Neural progenitor cell (in vitro differentiated cells): Measurements from ENCODE around the gene AIFM2. TPM values are rescaled to one million over a fixed set of nuclear protein-coding genes. Genes with fewer than 3 reads are reported as not detected.
"Not testable (repeated sequence)": the region's sequence is repeated elsewhere in the genome, so short reads cannot be mapped to it uniquely, and the experiment has no call there.

Source experiments
- DNase-seq: peaks from one replicate; pipeline ENCODE4 v3.0.0-alpha.2; 2016; ENCODE audit warnings: low spot score
- H2AFZ ChIP-seq: fragments of 200-600 bp; sonication (generic); replicated peaks from 2 replicates; pipeline ENCODE4 v1.6.1; 2016; ENCODE audit warnings: antibody characterized with exemption
- H3F3A ChIP-seq: fragments of 200-600 bp; sonication (generic); 2 replicates; pipeline ENCODE4 v1.6.1; 2016; ENCODE audit warnings: antibody characterized with exemption, low read depth
- H3K27ac ChIP-seq: fragments of 200-600 bp; sonication (generic); 2 replicates; pipeline ENCODE4 v1.5.1; 2016; ENCODE audit warnings: mild to moderate bottlenecking
- H3K27me3 ChIP-seq: fragments of 200-600 bp; sonication (generic); 2 replicates; pipeline ENCODE4 v1.6.1; 2016; ENCODE audit warnings: mild to moderate bottlenecking, moderate library complexity
- H3K36me3 ChIP-seq: fragments of 200-600 bp; sonication (generic); 2 replicates; pipeline ENCODE4 v1.5.1; 2016
- H3K4me1 ChIP-seq: fragments of 200-600 bp; sonication (generic); 2 replicates; pipeline ENCODE4 v1.6.1; 2016; ENCODE audit warnings: mixed run types
- H3K4me2 ChIP-seq: fragments of 200-600 bp; sonication (generic); 2 replicates; pipeline ENCODE4 v1.6.1; 2016
- H3K4me3 ChIP-seq: fragments of 200-600 bp; sonication (generic); 2 replicates; pipeline ENCODE4 v1.5.1; 2016
- H3K79me2 ChIP-seq: fragments of 200-600 bp; sonication (generic); 2 replicates; pipeline ENCODE4 v1.6.1; 2016; ENCODE audit warnings: low read depth
- H3K9ac ChIP-seq: fragments of 200-600 bp; sonication (generic); 2 replicates; pipeline ENCODE4 v1.6.1; 2016
- H3K9me3 ChIP-seq: fragments of 200-600 bp; sonication (generic); 2 replicates; pipeline ENCODE4 v1.5.1; 2016; ENCODE audit warnings: low read depth
- H4K20me1 ChIP-seq: fragments of 200-600 bp; sonication (generic); 2 replicates; pipeline ENCODE4 v1.6.1; 2016; ENCODE audit warnings: low read depth
- H3K27ac Mint-ChIP-seq: 3 replicates; pipeline ENCODE4 v1.8.0; 2021; ENCODE audit warnings: mixed read lengths
- H3K27me3 Mint-ChIP-seq: 2 replicates; pipeline ENCODE4 v1.8.0; 2022; ENCODE audit warnings: low read depth, mild to moderate bottlenecking, inconsistent platforms, moderate library complexity, mixed read lengths; ENCODE audit not compliant: insufficient read depth
- H3K36me3 Mint-ChIP-seq: 3 replicates; pipeline ENCODE4 v1.8.0; 2021; ENCODE audit warnings: mixed read lengths
- H3K4me1 Mint-ChIP-seq: 3 replicates; pipeline ENCODE4 v1.8.0; 2021; ENCODE audit warnings: mixed read lengths
- H3K4me3 Mint-ChIP-seq: 3 replicates; pipeline ENCODE4 v1.8.0; 2021; ENCODE audit warnings: mild to moderate bottlenecking, moderate library complexity, mixed read lengths
- H3K9me3 Mint-ChIP-seq: 3 replicates; pipeline ENCODE4 v1.8.0; 2020; ENCODE audit warnings: mixed read lengths
- CTCF ChIP-seq: fragments of 200-600 bp; sonication (generic); IDR thresholded peaks from 2 replicates; pipeline ENCODE4 v1.5.1; 2017; ENCODE audit warnings: antibody characterized with exemption, mild to moderate bottlenecking
- EZH2 ChIP-seq: fragments of 200-600 bp; sonication (generic); IDR thresholded peaks from 2 replicates; pipeline ENCODE4 v1.6.1; 2017; ENCODE audit warnings: antibody characterized with exemption, mild to moderate bottlenecking, moderate library complexity
- EZH2phosphoT487 ChIP-seq: fragments of 200-600 bp; sonication (generic); IDR thresholded peaks from 2 replicates; pipeline ENCODE4 v1.6.1; 2017; ENCODE audit warnings: antibody characterized with exemption
- total RNA-seq: library from RNA; depleted of rRNA; stranded (reverse); fragments of >200 nt; gene quantifications from 2 replicates; pipeline ENCODE4 v1.2.3, GENCODE V29; 2015; ENCODE audit warnings: low replicate concordance

The AIFM2 gene
- total RNA-seq, 1 donor from 2014 or later, result 1.1 TPM

DNA sequence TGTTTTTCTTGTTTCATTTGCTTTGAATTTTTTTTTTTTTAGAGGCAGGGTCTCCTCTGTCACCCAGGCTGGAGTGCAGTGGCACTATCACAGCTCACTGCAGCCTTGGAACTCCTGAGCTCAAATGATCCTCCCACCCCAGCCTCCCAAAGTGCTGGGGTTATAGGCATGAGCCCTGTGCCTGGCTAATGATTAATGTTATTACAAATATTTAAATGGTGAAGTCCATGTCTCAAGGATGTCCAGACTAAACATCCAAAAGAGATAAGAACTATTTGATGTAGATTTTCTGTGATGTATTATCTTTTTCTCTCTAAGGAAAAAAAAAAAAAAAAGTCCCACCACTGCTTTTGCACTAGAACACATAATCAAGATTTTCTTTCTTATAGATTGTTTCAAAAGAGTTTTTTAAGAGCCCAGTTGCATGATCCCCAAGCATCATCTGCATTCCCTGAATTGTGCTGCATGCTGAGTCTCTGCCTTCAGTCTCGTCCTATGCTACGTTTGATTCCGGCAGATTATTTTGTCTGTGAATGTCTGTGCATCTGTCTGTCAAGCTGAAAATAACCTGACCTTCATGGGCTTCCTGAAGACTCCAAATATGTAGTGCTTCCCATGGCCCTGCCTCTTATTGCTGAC is 46.5 kb downstream of the AIFM2 start:
- DNase-seq, result no peak
- no peak for TF ChIP-seq EZH2phosphoT487
- no peak for TF ChIP-seq EZH2
- TF ChIP-seq CTCF, result no peak
- Histone ChIP-seq H3K4me3 (no peak overlapping the region), H3K9me3 (no peaks in the 10 kb centered on the region), H3K27ac (no peak overlapping the region), H3K79me2 (no peaks in the 10 kb centered on the region), H3F3A (no peaks in the 10 kb centered on the region), H3K4me2 (no peak overlapping the region), H3K9ac (no peak overlapping the region), H3K27me3 (no peaks in the 10 kb centered on the region), H2AFZ (no peak overlapping the region), H4K20me1 (peaks cover 4% of the 10 kb centered on the region), H3K4me1 (no peaks in the 10 kb centered on the region), H3K36me3 (no peaks in the 10 kb centered on the region)
- Mint-ChIP-seq H3K9me3 (no peaks in the 10 kb centered on the region), H3K27me3 (no peaks in the 10 kb centered on the region), H3K4me1 (no peaks in the 10 kb centered on the region), H3K36me3 (peaks cover 34% of the 10 kb centered on the region), H3K27ac (no peak overlapping the region), H3K4me3 (no peak overlapping the region)

GRCh38 chr10:70084189-70084588 is 48.4 kb downstream of the AIFM2 start:
- no peaks in the 10 kb centered on the region for H3K4me1 ChIP-seq

DNA sequence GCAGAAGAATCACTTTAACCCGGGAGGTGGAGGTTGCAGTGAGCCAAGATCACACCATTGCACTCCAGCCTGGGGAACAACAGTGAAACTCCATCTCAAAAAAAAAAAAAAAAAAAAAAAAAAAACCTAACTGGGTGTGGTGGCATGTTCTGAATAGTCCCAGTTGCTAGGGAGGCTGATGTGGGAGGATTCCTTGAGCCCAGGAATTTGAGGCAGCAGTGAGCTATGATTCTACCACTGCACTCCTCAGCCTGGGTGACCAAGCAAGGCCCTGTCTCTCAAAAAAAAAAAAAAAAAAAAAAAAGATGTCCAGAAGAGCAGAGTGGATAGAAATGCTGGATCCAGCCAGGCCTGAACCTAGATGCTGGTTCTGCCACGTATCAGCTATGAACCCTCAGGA is 51.8 kb downstream of the AIFM2 start:
- not testable (repeated sequence) for H3K36me3 ChIP-seq, H3K4me3 Mint-ChIP-seq, H3K4me2 ChIP-seq, H3K4me1 Mint-ChIP-seq, H3K27ac ChIP-seq, H3K9me3 ChIP-seq, H3K79me2 ChIP-seq, H3K27me3 ChIP-seq, H3K4me3 ChIP-seq, H3K27me3 Mint-ChIP-seq, H3K9me3 Mint-ChIP-seq, H3F3A ChIP-seq, H2AFZ ChIP-seq, H3K27ac Mint-ChIP-seq, H3K4me1 ChIP-seq, H3K9ac ChIP-seq, DNase-seq
- peaks cover 43% of the 10 kb centered on the region for H4K20me1 ChIP-seq
- H3K36me3 Mint-ChIP-seq, result peaks cover 47% of the 10 kb centered on the region

More at GRCh38 chr10:70084189-70084588, 48.4 kb downstream of the AIFM2 start:
- Histone ChIP-seq H3K27ac (no peak overlapping the region), H3F3A (no peaks in the 10 kb centered on the region), H3K27me3 (no peaks in the 10 kb centered on the region), H2AFZ (no peak overlapping the region), H4K20me1 (peaks cover 12% of the 10 kb centered on the region), H3K36me3 (no peaks in the 10 kb centered on the region), H3K79me2 (no peaks in the 10 kb centered on the region), H3K9me3 (no peaks in the 10 kb centered on the region), H3K9ac (no peak overlapping the region), H3K4me2 (no peak overlapping the region), H3K4me3 (no peak overlapping the region)
- TF ChIP-seq CTCF (no peak), EZH2 (no peak), EZH2phosphoT487 (no peak)
- no peak overlapping the region for H3K4me3 Mint-ChIP-seq
- no peaks in the 10 kb centered on the region for H3K4me1 Mint-ChIP-seq
- peaks cover 36% of the 10 kb centered on the region for H3K36me3 Mint-ChIP-seq
- no peak overlapping the region for H3K27ac Mint-ChIP-seq
- DNase-seq, result no peak
- H3K27me3 Mint-ChIP-seq, result peaks cover 7% of the 10 kb centered on the region
- H3K9me3 Mint-ChIP-seq, result no peaks in the 10 kb centered on the region

- no peak overlapping the region for H3K4me3 Mint-ChIP-seq
- no peaks in the 10 kb centered on the region for H3K9me3 Mint-ChIP-seq
- H3K36me3 Mint-ChIP-seq, result peaks cover 50% of the 10 kb centered on the region
- Histone ChIP-seq H3K9ac (no peak overlapping the region), H4K20me1 (peaks cover 62% of the 10 kb centered on the region), H2AFZ (no peak overlapping the region), H3K79me2 (no peaks in the 10 kb centered on the region), H3K27me3 (no peaks in the 10 kb centered on the region), H3K9me3 (no peaks in the 10 kb centered on the region), H3K4me1 (no peaks in the 10 kb centered on the region), H3K4me2 (no peak overlapping the region), H3K36me3 (no peaks in the 10 kb centered on the region), H3K4me3 (no peak overlapping the region), H3K27ac (no peak overlapping the region), H3F3A (no peaks in the 10 kb centered on the region)
- DNase-seq, result no peak
- peaks cover 9% of the 10 kb centered on the region for H3K27me3 Mint-ChIP-seq
- TF ChIP-seq EZH2phosphoT487 (no peak), EZH2 (no peak), CTCF (no peak)
- peaks cover 4% of the 10 kb centered on the region for H3K4me1 Mint-ChIP-seq
- no peak overlapping the region for H3K27ac Mint-ChIP-seq
These were observed 53.7 kb downstream of the AIFM2 start for GRCh38 chr10:70078937-70079336.
